Parathyroid adenoma (tissue), 2 donors: ENCODE data around the gene GAREM2.

ENCODE experiments used
- H2AFZ ChIP-seq: fragments of 300-600 bp; sonication (generic); one replicate; pipeline ENCODE4 v1.7.0; 2017; ENCODE audit warnings: antibody characterized with exemption, mild to moderate bottlenecking
- H3K27ac ChIP-seq: fragments of 300-600 bp; sonication (generic); one replicate; pipeline ENCODE4 v1.7.0; 2017
- H3K27me3 ChIP-seq: fragments of 300-600 bp; sonication (generic); one replicate; pipeline ENCODE4 v1.7.0; 2017; ENCODE audit warnings: low read length; ENCODE audit not compliant: control insufficient read depth, insufficient read depth
- H3K36me3 ChIP-seq: fragments of 300-600 bp; sonication (generic); one replicate; pipeline ENCODE4 v1.7.0; 2017; ENCODE audit warnings: low read length; ENCODE audit not compliant: control insufficient read depth, insufficient read depth
- H3K4me1 ChIP-seq: fragments of 300-600 bp; sonication (generic); one replicate; pipeline ENCODE4 v1.7.0; 2017; ENCODE audit warnings: control low read depth
- H3K4me2 ChIP-seq: fragments of 300-600 bp; sonication (generic); one replicate; pipeline ENCODE4 v1.7.0; 2017; ENCODE audit warnings: low read length
- H3K4me3 ChIP-seq: fragments of 300-600 bp; sonication (generic); one replicate; pipeline ENCODE4 v1.7.0; 2017; ENCODE audit warnings: low read depth, low read length
- H3K79me2 ChIP-seq: fragments of 300-600 bp; sonication (generic); one replicate; pipeline ENCODE4 v1.7.0; 2017; ENCODE audit warnings: control low read depth
- H3K9ac ChIP-seq: fragments of 300-600 bp; sonication (generic); one replicate; pipeline ENCODE4 v1.7.0; 2017; ENCODE audit warnings: mild to moderate bottlenecking
- H3K9me3 ChIP-seq: fragments of 300-600 bp; sonication (generic); one replicate; pipeline ENCODE4 v1.7.0; 2017; ENCODE audit warnings: low read length; ENCODE audit not compliant: control insufficient read depth
- CTCF ChIP-seq: fragments of 300-600 bp; sonication (generic); IDR thresholded peaks from one replicate; pipeline ENCODE4 v1.7.0; 2017; ENCODE audit warnings: antibody characterized with exemption, mild to moderate bottlenecking
- donor health status: primary hyperparathyroidism.

GAREM2 gene

DNA sequence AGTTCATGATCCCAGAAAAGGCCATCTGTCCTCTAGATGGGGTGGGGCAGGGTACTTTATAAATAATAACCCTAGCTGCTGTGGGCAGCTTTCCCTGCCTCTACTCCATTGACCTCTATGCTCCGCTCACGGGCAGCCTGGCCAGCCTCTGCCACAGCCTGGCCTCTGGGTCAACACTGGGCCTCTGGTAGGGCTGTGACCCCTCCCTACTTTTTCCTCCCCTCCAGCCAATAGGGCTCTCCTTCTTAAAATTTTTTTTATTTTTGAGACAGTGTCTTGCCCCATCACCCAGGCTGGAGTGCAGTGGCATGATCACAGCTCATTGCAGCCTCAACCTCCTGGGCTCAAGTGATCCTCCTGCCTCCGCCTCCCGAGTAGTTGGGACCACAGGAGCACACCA is 4.1 kb upstream of the GAREM2 start:
- Histone ChIP-seq H3K9ac (no peak overlapping the region), H3K4me1 (no peaks in the 10 kb centered on the region), H3K79me2 (peaks cover 2% of the 10 kb centered on the region), H2AFZ (no peak overlapping the region), H3K27ac (no peak overlapping the region), H3K27me3 (no peaks in the 10 kb centered on the region), H3K9me3 (no peaks in the 10 kb centered on the region), H3K36me3 (no peaks in the 10 kb centered on the region), H3K4me3 (no peak overlapping the region), H3K4me2 (no peak overlapping the region)
- no peak for TF ChIP-seq CTCF

- Histone ChIP-seq H3K36me3 (no peaks in the 10 kb centered on the region), H3K9me3 (no peaks in the 10 kb centered on the region), H3K4me1 (no peaks in the 10 kb centered on the region), H2AFZ (peak overlapping the region; percentile 38), H3K4me3 (no peak overlapping the region), H3K27me3 (no peaks in the 10 kb centered on the region), H3K79me2 (peaks cover 7% of the 10 kb centered on the region), H3K4me2 (no peak overlapping the region), H3K9ac (no peak overlapping the region), H3K27ac (peak overlapping the region; percentile 2)
- TF ChIP-seq CTCF = no peak
These were observed 3.7 kb upstream of the GAREM2 start for GRCh38 chr2:26169226-26169625.

DNA sequence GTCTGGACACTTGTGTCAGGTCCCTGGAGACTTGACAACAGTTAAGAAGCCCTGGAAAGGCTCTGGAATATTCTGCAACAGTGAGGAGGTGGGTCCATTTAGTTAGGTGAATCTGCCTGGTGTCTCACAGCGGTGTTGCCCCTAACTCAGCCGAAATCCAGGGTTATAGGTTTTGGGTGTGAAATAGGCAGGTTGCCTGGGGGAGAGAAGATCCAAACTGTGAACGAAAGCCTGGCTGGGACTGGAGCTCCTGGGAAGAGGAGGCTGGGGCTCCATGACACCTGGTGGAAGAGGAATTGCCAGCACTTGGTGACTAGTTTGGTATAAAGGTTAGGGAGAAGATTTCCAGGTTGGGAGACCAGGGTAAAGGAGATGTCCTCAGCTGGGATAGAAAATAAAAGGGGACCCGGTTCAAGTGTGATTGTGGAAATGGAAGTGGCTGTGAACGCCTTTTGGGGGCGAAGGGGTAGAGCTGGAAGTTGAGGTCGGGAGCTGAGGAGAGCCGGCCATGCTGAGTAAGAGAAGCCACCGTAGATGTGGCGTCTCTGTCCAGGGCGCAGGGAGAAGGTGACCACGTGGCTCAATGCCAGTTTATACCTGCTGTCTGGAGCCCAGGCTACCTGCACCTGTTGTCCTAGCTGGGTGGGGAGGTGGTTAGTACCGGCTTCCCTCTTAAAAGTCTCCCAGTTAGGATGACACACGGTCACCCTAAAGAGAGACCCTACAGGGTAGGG is 3.0 kb upstream of the GAREM2 start:
- Histone ChIP-seq H3K36me3 (no peaks in the 10 kb centered on the region), H3K9ac (no peak overlapping the region), H3K9me3 (no peaks in the 10 kb centered on the region), H3K4me3 (no peak overlapping the region), H2AFZ (peak overlapping the region; percentile 38), H3K4me1 (peaks cover 3% of the 10 kb centered on the region), H3K4me2 (no peak overlapping the region), H3K79me2 (peaks cover 13% of the 10 kb centered on the region), H3K27ac (peak overlapping the region; percentile 2), H3K27me3 (no peaks in the 10 kb centered on the region)
- no peak for TF ChIP-seq CTCF

GRCh38 chr2:26170795-26171194 is 2.1 kb upstream of the GAREM2 start:
- no peak overlapping the region for H3K4me2 ChIP-seq
- H3K27me3 ChIP-seq = no peaks in the 10 kb centered on the region
- H3K9me3 ChIP-seq = no peaks in the 10 kb centered on the region
- no peak overlapping the region for H3K27ac ChIP-seq
- peaks cover 10% of the 10 kb centered on the region for H3K4me1 ChIP-seq
- no peak overlapping the region for H3K4me3 ChIP-seq
- H3K9ac ChIP-seq = no peak overlapping the region
- peaks cover 19% of the 10 kb centered on the region for H3K79me2 ChIP-seq
- TF ChIP-seq CTCF = no peak
- H3K36me3 ChIP-seq = no peaks in the 10 kb centered on the region
- no peak overlapping the region for H2AFZ ChIP-seq
